DOHH2 (cell line): Measurements from ENCODE around the gene HLCS.

ENCODE experiments used
- H3F3A ChIP-seq: fragments of 200-600 bp; sonication (generic), shearing (Covaris generic); 2 replicates; pipeline ENCODE4 v1.6.0; 2016; ENCODE audit warnings: antibody characterized with exemption, mild to moderate bottlenecking; ENCODE audit not compliant: control insufficient read depth, insufficient read depth
- H3K27ac ChIP-seq: fragments of 200-600 bp; sonication (generic); 2 replicates; pipeline ENCODE4 v1.5.1; 2014; ENCODE audit warnings: low read depth, mild to moderate bottlenecking, low read length, moderate library complexity
- H3K27me3 ChIP-seq: fragments of 200-600 bp; sonication (generic); 2 replicates; pipeline ENCODE4 v1.6.1; 2014; ENCODE audit warnings: mild to moderate bottlenecking, low read length, mixed read lengths; ENCODE audit not compliant: control insufficient read depth
- H3K36me3 ChIP-seq: fragments of 200-600 bp; sonication (generic); 2 replicates; pipeline ENCODE4 v1.6.1; 2014; ENCODE audit warnings: mild to moderate bottlenecking, low read length, moderate library complexity, mixed read lengths; ENCODE audit not compliant: control insufficient read depth
- H3K4me1 ChIP-seq: fragments of 200-600 bp; sonication (generic); 2 replicates; pipeline ENCODE4 v1.6.1; 2014; ENCODE audit warnings: mild to moderate bottlenecking, low read length, mixed read lengths; ENCODE audit not compliant: control insufficient read depth
- H3K4me2 ChIP-seq: fragments of 200-600 bp; sonication (generic); 2 replicates; pipeline ENCODE4 v1.6.0; 2014; ENCODE audit warnings: mild to moderate bottlenecking, low read length, moderate library complexity
- H3K4me3 ChIP-seq: fragments of 200-600 bp; sonication (generic); 2 replicates; pipeline ENCODE4 v1.5.1; 2014; ENCODE audit warnings: mild to moderate bottlenecking, low read length, mixed read lengths
- H3K79me2 ChIP-seq: fragments of 200-600 bp; sonication (generic); 2 replicates; pipeline ENCODE4 v1.6.1; 2014; ENCODE audit warnings: mild to moderate bottlenecking, low read length, mixed read lengths; ENCODE audit not compliant: control insufficient read depth
- H3K9me2 ChIP-seq: fragments of 200-600 bp; sonication (generic); replicated peaks from 2 replicates; pipeline ENCODE4 v1.6.1; 2014; ENCODE audit warnings: mild to moderate bottlenecking, low read length, mixed read lengths; ENCODE audit not compliant: control insufficient read depth
- H3K9me3 ChIP-seq: fragments of 200-600 bp; sonication (generic); 2 replicates; pipeline ENCODE4 v1.6.1; 2014; ENCODE audit warnings: antibody characterized with exemption, low read length, mixed read lengths; ENCODE audit not compliant: control insufficient read depth, insufficient read depth
- H4K20me1 ChIP-seq: fragments of 200-600 bp; sonication (generic); 2 replicates; pipeline ENCODE4 v1.6.0; 2014; ENCODE audit warnings: low read depth, mild to moderate bottlenecking, antibody characterized with exemption, low read length, moderate library complexity; ENCODE audit not compliant: control insufficient read depth, insufficient read depth
- CTCF ChIP-seq: fragments of 200-600 bp; sonication (generic); IDR thresholded peaks from one replicate; pipeline ENCODE4 v1.5.1; 2014; ENCODE audit warnings: antibody characterized with exemption, mild to moderate bottlenecking, low read depth, low read length; ENCODE audit not compliant: poor library complexity, severe bottlenecking
- EZH2phosphoT487 ChIP-seq: fragments of 200-600 bp; sonication (generic); IDR thresholded peaks from 2 replicates; pipeline ENCODE4 v1.6.1; 2017; ENCODE audit warnings: borderline replicate concordance, mild to moderate bottlenecking, antibody characterized with exemption, low read length, moderate library complexity, mixed read lengths

Gene HLCS

GRCh38 chr21:36985751-36986594, 19.5 kb upstream of the HLCS start:
- H3K4me2 ChIP-seq, result no peak overlapping the region
- H3K79me2 ChIP-seq, result no peaks in the 10 kb centered on the region

GRCh38 chr21:36981977-36982700, 15.7 kb upstream of the HLCS start:
- H3K9me2 ChIP-seq, result no peaks in the 10 kb centered on the region
- H3K4me2 ChIP-seq, result no peak overlapping the region
- H4K20me1 ChIP-seq, result no peaks in the 10 kb centered on the region
- H3K27me3 ChIP-seq, result peaks cover 8% of the 10 kb centered on the region
- H3K4me3 ChIP-seq, result no peak overlapping the region
- H3K27ac ChIP-seq, result no peak overlapping the region
- TF ChIP-seq CTCF (no peak), EZH2phosphoT487 (no peak)
- H3K79me2 ChIP-seq, result no peaks in the 10 kb centered on the region
- peaks cover 18% of the 10 kb centered on the region for H3K4me1 ChIP-seq
- H3K36me3 ChIP-seq, result no peaks in the 10 kb centered on the region
- no peaks in the 10 kb centered on the region for H3K9me3 ChIP-seq
- H3F3A ChIP-seq, result no peaks in the 10 kb centered on the region

More at GRCh38 chr21:36985751-36986594, 19.5 kb upstream of the HLCS start:
- Histone ChIP-seq H4K20me1 (no peaks in the 10 kb centered on the region), H3F3A (peaks cover 5% of the 10 kb centered on the region; the same call in 1 of the 2 replicates), H3K9me2 (no peaks in the 10 kb centered on the region), H3K36me3 (no peaks in the 10 kb centered on the region), H3K9me3 (no peaks in the 10 kb centered on the region), H3K27me3 (peaks cover under 1% of the 10 kb centered on the region; the same call in 1 of the 2 replicates), H3K4me1 (peaks cover 10% of the 10 kb centered on the region), H3K4me3 (no peak overlapping the region), H3K27ac (no peak overlapping the region)
- TF ChIP-seq EZH2phosphoT487 (no peak), CTCF (no peak)

GRCh38 chr21:36981049-36981391, 14.6 kb upstream of the HLCS start:
- no peaks in the 10 kb centered on the region for H3K79me2 ChIP-seq
- H3K36me3 ChIP-seq, result no peaks in the 10 kb centered on the region
- H3K27me3 ChIP-seq, result peaks cover 8% of the 10 kb centered on the region
- no peaks in the 10 kb centered on the region for H4K20me1 ChIP-seq
- no peak overlapping the region for H3K27ac ChIP-seq
- H3K9me2 ChIP-seq, result no peaks in the 10 kb centered on the region
- H3F3A ChIP-seq, result no peaks in the 10 kb centered on the region
- TF ChIP-seq CTCF (no peak), EZH2phosphoT487 (no peak)
- H3K4me2 ChIP-seq, result peak overlapping the region; percentile 55
- H3K4me1 ChIP-seq, result peaks cover 24% of the 10 kb centered on the region
- peak overlapping the region; percentile 48 for H3K4me3 ChIP-seq
- H3K9me3 ChIP-seq, result no peaks in the 10 kb centered on the region
